B cell (primary cell): ENCODE results near the gene PABPC3. TPM values are rescaled to one million over a fixed set of nuclear protein-coding genes. Genes with fewer than 3 reads are reported as not detected.

Experiments used
- ATAC-seq: fragments of 200-7000 bp; cut with Tn5 transposase; one replicate; pipeline ENCODE4 v1.10.0; 2021; ENCODE audit warnings: low read depth, mild to moderate bottlenecking, moderate number of reproducible peaks, moderate library complexity
- CTCF ChIA-PET: fragments of 350-600 bp; sonication (Branson Sonifier 250); formaldehyde crosslinking; loops from one replicate; lab custom pipeline; 2021; ENCODE audit warnings: antibody characterized with exemption, inconsistent platforms; lab: Charles Lee
- POLR2A ChIA-PET: fragments of 350-600 bp; sonication (Branson Sonifier 250); formaldehyde crosslinking; loops from one replicate; lab custom pipeline; 2021; ENCODE audit warnings: antibody characterized with exemption; lab: Charles Lee
- DNase-seq: peaks from one replicate; pipeline ENCODE4 v3.0.0; 2013
- H2AFZ ChIP-seq: 2 replicates; pipeline ENCODE4 v1.6.1; 2012; ENCODE audit warnings: mild to moderate bottlenecking, low read depth, low read length; ENCODE audit not compliant: insufficient read depth, poor library complexity, severe bottlenecking
- H3K27ac ChIP-seq, 2 donors: 1 replicate in 1 of 2; 2 replicates in 1 of 2; pipeline ENCODE4 v1.5.1; 2012 to 2013; ENCODE audit warnings: low read length in 2 of 2, mild to moderate bottlenecking in 2 of 2, moderate library complexity in 1 of 2
- H3K27me3 ChIP-seq, 4 experiments: fragments of 200-600 bp in 1 of 4; sonication (generic) in 1 of 4; replicated peaks in 1 of 4; 1 replicate in 2 of 4; 2 replicates in 2 of 4; pipeline versions ENCODE4 v1.6.1 to v1.7.0; 2013 to 2016; ENCODE audit warnings: low read length in 3 of 4, mild to moderate bottlenecking in 2 of 4, mixed read lengths in 1 of 4, moderate library complexity in 1 of 4; ENCODE audit not compliant: insufficient read depth in 4 of 4, control insufficient read depth in 3 of 4; ENCODE audit errors: control extremely low read depth in 1 of 4
- H3K36me3 ChIP-seq, 2 experiments: replicated peaks in 1 of 2; 1 replicate in 1 of 2; 2 replicates in 1 of 2; pipeline versions ENCODE4 v1.6.1 to v1.7.1; 2013; ENCODE audit warnings: low read length in 1 of 2; ENCODE audit not compliant: insufficient read depth in 2 of 2, control insufficient read depth in 1 of 2; ENCODE audit errors: control extremely low read depth in 1 of 2, extremely low read depth in 1 of 2
- H3K4me1 ChIP-seq, 2 donors: fragments of 200-600 bp in 1 of 2; sonication (generic) in 1 of 2; 1 replicate in 1 of 2; 2 replicates in 1 of 2; pipeline versions ENCODE4 v1.5.1 to v1.6.1; 2013 to 2017; ENCODE audit warnings: low read length in 2 of 2; ENCODE audit not compliant: control insufficient read depth in 2 of 2, insufficient read depth in 2 of 2
- H3K4me2 ChIP-seq: replicated peaks from 2 replicates; pipeline ENCODE3; 2012; ENCODE audit warnings: mild to moderate bottlenecking, low read depth, low read length; ENCODE audit not compliant: poor library complexity, severe bottlenecking
- H3K4me3 ChIP-seq, 5 experiments: fragments of 200-600 bp in 1 of 5; sonication (generic) in 1 of 5; 1 replicate in 3 of 5; 2 replicates in 2 of 5; pipeline versions ENCODE4 v1.5.1 to v1.7.0; 2011 to 2016; ENCODE audit warnings: low read length in 4 of 5, mild to moderate bottlenecking in 4 of 5, low read depth in 2 of 5, control low read depth in 1 of 5, moderate library complexity in 1 of 5; ENCODE audit not compliant: insufficient read depth in 1 of 5; ENCODE audit errors: control extremely low read depth in 1 of 5, extremely low read depth in 1 of 5
- H3K79me2 ChIP-seq: fragments of 200-600 bp; sonication (generic); one replicate; pipeline ENCODE4 v1.6.0; 2016; ENCODE audit warnings: low read length; ENCODE audit not compliant: control insufficient read depth, insufficient read depth
- H3K9ac ChIP-seq: fragments of 200-600 bp; sonication (generic); 2 replicates; pipeline ENCODE4 v1.6.1; 2017; ENCODE audit warnings: mild to moderate bottlenecking, low read length, moderate library complexity
- H3K9me3 ChIP-seq, 3 donors: one replicate each; pipeline versions ENCODE4 v1.6.1 to v1.7.1; 2013; ENCODE audit warnings: low read length in 2 of 3; ENCODE audit not compliant: control insufficient read depth in 2 of 3, insufficient read depth in 1 of 3; ENCODE audit errors: control extremely low read depth in 1 of 3
- H4K20me1 ChIP-seq: 2 replicates; pipeline ENCODE4 v1.6.0; 2012; ENCODE audit warnings: mild to moderate bottlenecking, low read length; ENCODE audit not compliant: insufficient read depth, control insufficient read depth, poor library complexity, severe bottlenecking
- H3K27ac Mint-ChIP-seq: one replicate; pipeline ENCODE4 v1.8.0; 2021; ENCODE audit warnings: mixed read lengths
- H3K27me3 Mint-ChIP-seq: one replicate; pipeline ENCODE4 v1.8.0; 2021; ENCODE audit warnings: mixed read lengths
- H3K4me1 Mint-ChIP-seq: one replicate; pipeline ENCODE4 v1.8.0; 2021; ENCODE audit warnings: mixed read lengths
- H3K4me3 Mint-ChIP-seq: one replicate; pipeline ENCODE4 v1.8.0; 2021; ENCODE audit warnings: mixed read lengths
- H3K9me3 Mint-ChIP-seq: one replicate; pipeline ENCODE4 v1.8.0; 2022; ENCODE audit warnings: mixed read lengths; ENCODE audit not compliant: insufficient read depth
- CTCF ChIP-seq: fragments of 200-600 bp; IDR thresholded peaks from one replicate; pipeline ENCODE4 v1.8.0; 2022; ENCODE audit warnings: antibody characterized with exemption, mild to moderate bottlenecking
- EZH2 ChIP-seq: IDR thresholded peaks from 2 replicates; pipeline ENCODE4 v1.6.1; 2012; ENCODE audit warnings: borderline replicate concordance, low read depth, mild to moderate bottlenecking, moderate library complexity, low read length; ENCODE audit not compliant: insufficient read depth, poor library complexity, severe bottlenecking
- WGBS: methylation state at CpG from one replicate; pipeline ENCODE4 v1.1.5; 2013; ENCODE audit warnings: missing lambda C conversion rate; ENCODE audit not compliant: insufficient coverage; 5-methylcytosine and 5-hydroxymethylcytosine counted together
- intact Hi-C: fragments of 100-400 bp; cut with micrococcal nuclease; formaldehyde crosslinking; loops from one replicate; pipeline ENCODE4 v1.10.0; 2022
- polyA plus RNA-seq: library from polyadenylated mRNA; depleted of rRNA; stranded (reverse); fragments of >200 nt; gene quantifications from 2 replicates; pipeline ENCODE4 v1.2.3, GENCODE V29; 2012
- total RNA-seq, 2 donors: library from RNA; stranded (reverse); fragments of 120-200 nt in 1 of 2; gene quantifications; 1 replicate in 1 of 2; 2 replicates in 1 of 2; pipeline versions ENCODE4 v1.2.3 to v1.2.4, GENCODE V29; 2013 to 2022

Gene PABPC3
- total and polyA plus RNA-seq, 2 donors (not counting 1 experiment from before 2014, with no cell fraction given) = 0.06 to 0.10 TPM

DNA sequence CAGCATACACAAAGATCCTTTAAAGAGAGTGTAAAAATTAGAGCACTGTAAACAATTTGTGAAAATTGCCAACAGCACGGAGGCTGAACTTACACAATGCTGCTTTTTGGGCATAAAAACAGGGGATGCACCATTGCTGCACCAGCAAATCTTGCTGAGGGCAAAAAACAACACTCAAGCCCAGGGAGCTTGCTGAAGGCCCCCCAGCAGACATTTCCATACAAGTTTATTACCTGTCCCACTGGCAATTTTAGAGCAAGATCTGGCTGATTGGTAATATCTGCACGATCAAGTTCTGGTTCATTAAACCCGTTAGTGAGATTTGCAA is 41.8 kb downstream of the PABPC3 start:
- H3K27ac ChIP-seq = no peak overlapping the region
- intact Hi-C loops = no loop called here
- TF ChIP-seq EZH2 = no peak
- TF ChIP-seq CTCF = no peak
- H3K4me1 ChIP-seq = no peaks in the 10 kb centered on the region
- H3K27me3 ChIP-seq = peaks cover 0 to 14% (median 4%) of the 10 kb centered on the region in 4 experiments
- Mint-ChIP-seq H3K4me3 (no peak overlapping the region), H3K27ac (no peak overlapping the region), H3K9me3 (no peaks in the 10 kb centered on the region), H3K4me1 (no peaks in the 10 kb centered on the region), H3K27me3 (peaks cover 46% of the 10 kb centered on the region)
- H3K4me2 ChIP-seq = no peak overlapping the region
- no peaks in the 10 kb centered on the region for H3K79me2 ChIP-seq
- no peak overlapping the region for H3K4me3 ChIP-seq
- WGBS = 86% methylated on average over 3 of the region's 3 CpGs
- DNase-seq = no peak
- H3K36me3 ChIP-seq = no peaks in the 10 kb centered on the region
- no peak overlapping the region for H2AFZ ChIP-seq
- no peak overlapping the region for H3K9ac ChIP-seq
- H4K20me1 ChIP-seq = no peaks in the 10 kb centered on the region
- ChIA-PET POLR2A (no interaction called here), CTCF (no interaction called here)
- no peaks in the 10 kb centered on the region for H3K9me3 ChIP-seq
- no peak for ATAC-seq

DNA sequence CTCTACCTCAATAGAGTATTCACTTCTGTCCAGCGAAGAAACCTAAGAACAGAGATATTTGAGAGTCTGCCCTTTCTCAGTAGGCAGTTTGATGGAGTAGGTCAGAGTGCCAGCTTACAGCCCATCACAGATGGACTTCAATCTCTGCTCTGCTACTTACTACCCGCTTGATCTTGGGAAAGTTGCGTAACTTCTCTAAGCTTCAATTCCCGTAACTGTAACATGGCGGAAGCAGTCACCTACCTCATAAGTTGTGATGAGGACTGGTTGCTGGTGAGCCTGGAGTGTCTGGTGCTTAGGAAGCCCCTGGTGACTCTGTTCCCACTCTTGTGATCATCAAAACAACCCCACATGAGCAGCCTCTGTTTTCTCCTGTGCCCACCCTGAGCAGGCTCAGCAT is 45.1 kb downstream of the PABPC3 start:
- ChIA-PET CTCF (no interaction called here), POLR2A (no interaction called here)
- Histone ChIP-seq H3K9me3 (no peaks in the 10 kb centered on the region), H2AFZ (no peak overlapping the region), H3K4me3 (no peak overlapping the region), H3K4me1 (no peaks in the 10 kb centered on the region), H3K27me3 (peaks cover 0 to 9% (median 3%) of the 10 kb centered on the region in 4 experiments), H4K20me1 (no peaks in the 10 kb centered on the region), H3K4me2 (no peak overlapping the region), H3K27ac (no peak overlapping the region), H3K79me2 (no peaks in the 10 kb centered on the region), H3K36me3 (no peaks in the 10 kb centered on the region), H3K9ac (no peak overlapping the region)
- H3K27ac Mint-ChIP-seq = no peak overlapping the region
- H3K9me3 Mint-ChIP-seq = no peaks in the 10 kb centered on the region
- no peak for DNase-seq
- 80% methylated on average over 1 of the region's 5 CpGs for WGBS
- TF ChIP-seq CTCF (no peak), EZH2 (no peak)
- H3K27me3 Mint-ChIP-seq = peaks cover 39% of the 10 kb centered on the region
- H3K4me1 Mint-ChIP-seq = no peaks in the 10 kb centered on the region
- no peak overlapping the region for H3K4me3 Mint-ChIP-seq
- intact Hi-C loops = no loop called here
- ATAC-seq = no peak
